Measurements from ENCODE around the gene PHOSPHO2. TPM values are rescaled to one million over a fixed set of nuclear protein-coding genes. Genes with fewer than 3 reads are reported as not detected.

Gene PHOSPHO2
- total RNA-seq, 6 experiments from 2014 or later: 1.8 to 5.6 (median 2.8) TPM

GRCh38 chr2:169732075-169732474 is 37.8 kb downstream of the PHOSPHO2 start:
- no peak for DNase-seq
- TF ChIP-seq CTCF (IDR thresholded peaks at IDR 0.05): no peak
- no peak for TF ChIP-seq POLR2A (IDR thresholded peaks at IDR 0.05)

DNA sequence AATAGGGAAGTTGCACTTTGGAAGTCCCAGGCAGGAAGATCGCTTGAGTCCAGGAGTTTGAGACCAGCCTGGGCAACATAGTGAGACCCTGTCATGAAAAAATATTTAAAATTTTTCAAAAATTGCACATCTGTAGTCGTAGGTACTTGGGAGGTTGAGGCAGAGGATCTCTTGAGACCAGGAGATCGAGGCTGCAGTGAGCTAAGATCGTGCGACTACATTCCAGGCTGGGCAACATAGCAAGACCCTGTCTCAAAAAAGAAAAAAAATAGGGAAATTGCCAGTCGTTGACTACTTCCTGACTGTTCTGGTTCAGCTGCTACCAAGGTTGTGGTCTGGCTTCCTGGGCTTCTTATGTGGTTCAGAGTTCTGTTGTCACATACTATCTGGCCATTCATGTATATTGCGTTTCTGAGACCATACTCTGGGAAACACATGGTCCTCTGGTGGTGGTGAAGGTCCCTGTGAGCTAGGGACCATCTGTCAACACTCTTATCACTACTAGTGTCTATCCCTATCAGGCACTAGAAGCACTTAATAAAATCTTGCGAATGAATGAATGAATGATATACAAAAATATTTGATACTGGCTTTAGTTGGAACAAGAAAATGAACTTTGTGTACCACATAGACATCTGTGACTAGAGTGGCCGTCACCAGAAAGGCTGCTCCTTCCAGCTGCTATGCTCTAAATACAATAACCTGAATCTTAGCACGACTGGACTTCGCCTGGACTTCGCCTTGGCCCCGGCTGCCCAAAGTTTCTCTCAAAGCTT is 38.5 kb downstream of the PHOSPHO2 start:
- no peaks in the 10 kb centered on the region for H3K4me1 ChIP-seq
- no peaks in the 10 kb centered on the region for H3K9me3 ChIP-seq
- no peaks in the 10 kb centered on the region for H3K36me3 ChIP-seq
- TF ChIP-seq POLR2A (IDR thresholded peaks at IDR 0.05) (no peak), CTCF (IDR thresholded peaks at IDR 0.05) (no peak)
- H3K4me3 ChIP-seq: peak overlapping the region; percentile 65 to 76 (median 75)
- no peak for DNase-seq
- peak overlapping the region in 1 of 3 donors; percentile 34 for H3K27ac ChIP-seq
- peak in 3 of 4 donors; percentile 33 to 43 (median 39) for ATAC-seq
- H3K27me3 ChIP-seq: no peaks in the 10 kb centered on the region
- intact Hi-C loops (cut with DNase I): no loop called here
- WGBS (ENCODE audit: insufficient coverage, low coverage, low lambda C conversion rate, missing lambda C conversion rate): 70% methylated on average over 9 of the region's 13 CpGs

More at GRCh38 chr2:169732075-169732474, 37.8 kb downstream of the PHOSPHO2 start:
- no peak overlapping the region for H3K27ac ChIP-seq
- no peak overlapping the region for H3K4me3 ChIP-seq
- ATAC-seq: no peak
- H3K9me3 ChIP-seq: no peaks in the 10 kb centered on the region
- H3K4me1 ChIP-seq: no peaks in the 10 kb centered on the region
- H3K27me3 ChIP-seq: no peaks in the 10 kb centered on the region
- H3K36me3 ChIP-seq: no peaks in the 10 kb centered on the region
- whole genome bisulfite sequencing (ENCODE audit: insufficient coverage, low coverage, low lambda C conversion rate, missing lambda C conversion rate): 51% methylated on average over 5 of the region's 5 CpGs
- intact Hi-C loops (cut with DNase I): no loop called here

- Histone ChIP-seq H3K27ac (peak overlapping the region in 2 of 3 donors; percentile 26 to 48), H3K9me3 (no peaks in the 10 kb centered on the region), H3K36me3 (no peaks in the 10 kb centered on the region), H3K4me1 (peaks cover 0 to 3% (median under 1%) of the 10 kb centered on the region in 4 donors), H3K27me3 (no peaks in the 10 kb centered on the region), H3K4me3 (peak overlapping the region; percentile 36 to 75 (median 59))
- ATAC-seq (peak; percentile 69 to 85 (median 82)), DNase-seq (peak; percentile 46 to 68 (median 64))
- TF ChIP-seq CTCF (IDR thresholded peaks at IDR 0.05): no peak
- peak; percentile 17 for TF ChIP-seq POLR2A (IDR thresholded peaks at IDR 0.05)
- intact Hi-C loops (cut with DNase I): no loop called here
- WGBS (ENCODE audit: insufficient coverage, low coverage, low lambda C conversion rate, missing lambda C conversion rate): 2% methylated on average over 13 of the region's 69 CpGs
Measured at GRCh38 chr2:169734169-169734847, 40.0 kb downstream of the PHOSPHO2 start.

- Histone ChIP-seq H3K27me3 (no peaks in the 10 kb centered on the region), H3K27ac (no peak overlapping the region), H3K4me1 (peaks cover 0 to 5% (median 2%) of the 10 kb centered on the region in 4 donors), H3K36me3 (no peaks in the 10 kb centered on the region), H3K4me3 (no peak overlapping the region), H3K9me3 (no peaks in the 10 kb centered on the region)
- ATAC-seq (no peak), DNase-seq (no peak)
- intact Hi-C loops (cut with DNase I): no loop called here
- TF ChIP-seq POLR2A (IDR thresholded peaks at IDR 0.05) (no peak), CTCF (IDR thresholded peaks at IDR 0.05) (no peak)
- WGBS (ENCODE audit: insufficient coverage, low coverage, low lambda C conversion rate, missing lambda C conversion rate): 97% methylated on average over 4 of the region's 4 CpGs
Measured at GRCh38 chr2:169735623-169736022, 41.4 kb downstream of the PHOSPHO2 start.

Data from right lobe of liver (tissue), 6 donors.